ENCODE measurements around the gene OAT.
A peak's percentile ranks its signal among the peaks of the same experiment; 100 is the strongest.

GRCh38 chr10:124388823-124389612, 29.7 kb downstream of the OAT start:
- TF ChIP-seq CTCF (IDR thresholded peaks at IDR 0.05): peak; percentile 86 to 99 (median 94)
- TF ChIP-seq POLR2A (IDR thresholded peaks at IDR 0.05): peak in 1 of 3 donors; percentile 28
